Measurements from ENCODE around the gene NRK. TPM values are rescaled to one million over a fixed set of nuclear protein-coding genes. Genes with fewer than 3 reads are reported as not detected.

The NRK gene
- total RNA-seq, 2 donors from 2014 or later, result 0.52 to 2.0 TPM

DNA sequence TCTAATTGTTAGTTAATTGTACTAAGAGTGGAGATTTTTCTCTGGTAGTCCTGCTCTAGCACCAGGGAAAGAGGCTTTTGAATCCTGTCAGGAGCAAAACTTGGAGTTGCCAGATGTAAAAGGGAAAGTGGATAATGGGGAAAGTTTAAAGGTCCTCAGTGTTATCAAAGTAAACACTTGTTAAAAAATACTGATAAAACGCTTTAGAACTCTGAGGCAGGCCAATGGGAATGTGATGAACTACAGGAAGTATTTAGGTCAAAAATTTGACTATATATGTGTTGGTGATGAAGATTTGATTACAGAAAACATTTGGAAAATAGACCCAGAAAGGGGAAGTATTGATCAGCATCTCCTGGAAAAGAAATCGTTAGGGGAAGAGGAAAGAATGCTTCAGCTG is 183.3 kb downstream of the NRK start:
- Histone ChIP-seq H3K27me3 (no peaks in the 10 kb centered on the region), H3K4me1 (no peaks in the 10 kb centered on the region), H3K27ac (no peak overlapping the region), H3K9me3 (no peaks in the 10 kb centered on the region), H3K36me3 (replicated peaks in 1 of 2; ENCODE audit: insufficient read depth in 1 of 2, low read depth in 2 of 2) (no peaks in the 10 kb centered on the region), H3K4me3 (no peak overlapping the region)
- WGBS, 2 donors, result 38 to 63% methylated on average over 2 of the region's 2 CpGs
- TF ChIP-seq POLR2A (IDR thresholded peaks at IDR 0.05), result no peak
- TF ChIP-seq, protein P1, sequence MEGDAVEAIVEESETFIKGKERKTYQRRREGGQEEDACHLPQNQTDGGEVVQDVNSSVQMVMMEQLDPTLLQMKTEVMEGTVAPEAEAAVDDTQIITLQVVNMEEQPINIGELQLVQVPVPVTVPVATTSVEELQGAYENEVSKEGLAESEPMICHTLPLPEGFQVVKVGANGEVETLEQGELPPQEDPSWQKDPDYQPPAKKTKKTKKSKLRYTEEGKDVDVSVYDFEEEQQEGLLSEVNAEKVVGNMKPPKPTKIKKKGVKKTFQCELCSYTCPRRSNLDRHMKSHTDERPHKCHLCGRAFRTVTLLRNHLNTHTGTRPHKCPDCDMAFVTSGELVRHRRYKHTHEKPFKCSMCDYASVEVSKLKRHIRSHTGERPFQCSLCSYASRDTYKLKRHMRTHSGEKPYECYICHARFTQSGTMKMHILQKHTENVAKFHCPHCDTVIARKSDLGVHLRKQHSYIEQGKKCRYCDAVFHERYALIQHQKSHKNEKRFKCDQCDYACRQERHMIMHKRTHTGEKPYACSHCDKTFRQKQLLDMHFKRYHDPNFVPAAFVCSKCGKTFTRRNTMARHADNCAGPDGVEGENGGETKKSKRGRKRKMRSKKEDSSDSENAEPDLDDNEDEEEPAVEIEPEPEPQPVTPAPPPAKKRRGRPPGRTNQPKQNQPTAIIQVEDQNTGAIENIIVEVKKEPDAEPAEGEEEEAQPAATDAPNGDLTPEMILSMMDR (IDR thresholded peaks at IDR 0.05), result no peak
- ATAC-seq, result no peak
- intact Hi-C loops (cut with DNase I), result no loop called here
- no peak for DNase-seq

DNA sequence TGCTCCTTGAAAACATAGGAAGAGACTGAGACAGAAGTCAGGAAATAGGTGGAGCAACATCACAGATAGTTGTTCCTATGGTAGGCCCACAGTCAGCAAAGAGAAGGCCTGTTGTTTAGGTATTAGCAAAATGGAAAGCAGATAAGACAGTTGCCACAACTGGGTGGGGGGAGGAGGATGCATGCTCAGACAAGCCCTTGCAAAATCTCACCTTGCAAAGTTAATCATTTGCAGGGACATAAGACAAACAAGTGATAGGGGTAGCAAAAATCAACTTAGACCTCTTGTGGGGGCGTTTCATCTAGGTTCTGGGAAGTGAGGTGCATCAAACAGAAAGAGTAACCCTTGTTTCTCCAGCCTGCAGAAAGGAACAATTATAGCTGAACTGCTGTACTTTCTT is 185.5 kb downstream of the NRK start:
- Histone ChIP-seq H3K4me3 (no peak overlapping the region), H3K27me3 (no peaks in the 10 kb centered on the region), H3K9me3 (no peaks in the 10 kb centered on the region), H3K36me3 (replicated peaks in 1 of 2; ENCODE audit: insufficient read depth in 1 of 2, low read depth in 2 of 2) (no peaks in the 10 kb centered on the region), H3K27ac (no peak overlapping the region), H3K4me1 (no peaks in the 10 kb centered on the region)
- TF ChIP-seq, protein P1 (IDR thresholded peaks at IDR 0.05), result no peak
- TF ChIP-seq POLR2A (IDR thresholded peaks at IDR 0.05), result no peak
- WGBS, 2 donors, result 0 to 11% methylated on average over 1 of the region's 1 CpG
- ATAC-seq (no peak), DNase-seq (no peak)
- intact Hi-C loops (cut with DNase I), result no loop called here

Other genes with a start within 250 kb of the NRK start
- not detected for gene SERPINA7, start 216.2 kb downstream of the NRK start, total RNA-seq